Glutamatergic neuron (in vitro differentiated cells): ENCODE data around the gene FOXE3. TPM values are rescaled to one million over a fixed set of nuclear protein-coding genes. Genes with fewer than 3 reads are reported as not detected.
"Not testable (repeated sequence)": the region's sequence is repeated elsewhere in the genome, so short reads cannot be mapped to it uniquely, and the experiment has no call there.

Experiments used
- DNase-seq: peaks from one replicate; pipeline ENCODE4 v3.0.0; 2022
- H3K27ac Mint-ChIP-seq: one replicate; pipeline ENCODE4 v1.8.0; 2020; ENCODE audit warnings: mild to moderate bottlenecking, mixed read lengths, inconsistent platforms; ENCODE audit not compliant: unreplicated experiment
- H3K27me3 Mint-ChIP-seq: one replicate; pipeline ENCODE4 v1.8.0; 2020; ENCODE audit warnings: mild to moderate bottlenecking, moderate library complexity, mixed read lengths, inconsistent platforms; ENCODE audit not compliant: unreplicated experiment
- H3K36me3 Mint-ChIP-seq: one replicate; pipeline ENCODE4 v1.8.0; 2020; ENCODE audit warnings: mild to moderate bottlenecking, mixed read lengths, inconsistent platforms; ENCODE audit not compliant: unreplicated experiment
- H3K4me1 Mint-ChIP-seq: one replicate; pipeline ENCODE4 v1.8.0; 2020; ENCODE audit warnings: mild to moderate bottlenecking, low read depth, mixed read lengths, inconsistent platforms; ENCODE audit not compliant: unreplicated experiment
- H3K4me3 Mint-ChIP-seq: one replicate; pipeline ENCODE4 v1.8.0; 2020; ENCODE audit warnings: mild to moderate bottlenecking, mixed read lengths, inconsistent platforms; ENCODE audit not compliant: unreplicated experiment
- H3K9me3 Mint-ChIP-seq: one replicate; pipeline ENCODE4 v1.8.0; 2020; ENCODE audit warnings: mild to moderate bottlenecking, moderate library complexity, mixed read lengths, inconsistent platforms; ENCODE audit not compliant: unreplicated experiment
- total RNA-seq: library from RNA; stranded (reverse); fragmentation: NEBNext Ultra II Directional; extraction: Animal tissue kit (Norgen Biotek cat#: 25700); gene quantifications from one replicate; pipeline ENCODE4 v1.2.1, GENCODE V29; 2021; ENCODE audit not compliant: unreplicated experiment
- TF ChIP-seq, protein P1 (sequence below): fragments of 200-600 bp; sonication (generic); IDR thresholded peaks from one replicate; pipeline ENCODE4 v1.5.0; 2021; ENCODE audit not compliant: partially characterized antibody, unreplicated experiment

Gene FOXE3
- total RNA-seq, 1 donor from 2014 or later, result not detected

DNA sequence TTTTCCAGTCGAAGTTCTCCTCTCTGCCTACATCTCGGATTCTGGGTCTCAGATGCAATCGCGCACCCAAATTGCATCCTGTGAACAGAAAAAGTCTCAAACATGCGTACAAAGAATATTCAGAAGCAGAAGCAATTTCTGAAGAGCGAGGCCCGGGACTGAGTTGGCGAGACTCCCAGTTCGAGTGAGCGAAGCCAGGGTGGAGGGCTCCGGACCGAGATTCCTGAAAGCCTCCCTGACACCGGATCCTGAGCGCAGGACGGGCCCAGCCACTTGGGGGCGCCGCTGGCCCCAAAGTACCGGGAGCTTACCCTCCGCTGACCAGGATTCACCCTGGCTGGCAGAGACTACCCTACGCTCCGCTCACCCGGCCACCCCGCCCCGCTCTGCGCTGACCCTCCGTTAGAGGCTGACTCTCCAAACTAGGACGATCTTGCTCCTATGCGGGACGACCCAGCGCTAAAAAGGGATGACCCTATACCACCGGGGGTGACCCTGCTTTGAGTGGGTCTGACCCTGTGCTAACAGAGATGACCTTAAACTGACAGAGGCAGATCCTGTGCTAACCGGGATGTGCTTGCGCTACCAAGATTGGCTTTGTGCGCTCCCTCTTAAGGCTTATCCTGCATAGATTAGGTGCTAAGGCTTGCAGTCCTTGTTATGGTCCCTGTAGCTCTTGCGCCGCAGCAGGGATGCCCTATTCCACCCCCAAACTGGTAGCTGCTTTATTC lies 33.9 kb downstream of the FOXE3 start:
- Mint-ChIP-seq H3K9me3 (peaks cover 7% of the 10 kb centered on the region), H3K36me3 (no peaks in the 10 kb centered on the region), H3K27me3 (peaks cover 40% of the 10 kb centered on the region), H3K27ac (no peak overlapping the region), H3K4me3 (no peak overlapping the region), H3K4me1 (peaks cover 3% of the 10 kb centered on the region)
- TF ChIP-seq, protein P1, sequence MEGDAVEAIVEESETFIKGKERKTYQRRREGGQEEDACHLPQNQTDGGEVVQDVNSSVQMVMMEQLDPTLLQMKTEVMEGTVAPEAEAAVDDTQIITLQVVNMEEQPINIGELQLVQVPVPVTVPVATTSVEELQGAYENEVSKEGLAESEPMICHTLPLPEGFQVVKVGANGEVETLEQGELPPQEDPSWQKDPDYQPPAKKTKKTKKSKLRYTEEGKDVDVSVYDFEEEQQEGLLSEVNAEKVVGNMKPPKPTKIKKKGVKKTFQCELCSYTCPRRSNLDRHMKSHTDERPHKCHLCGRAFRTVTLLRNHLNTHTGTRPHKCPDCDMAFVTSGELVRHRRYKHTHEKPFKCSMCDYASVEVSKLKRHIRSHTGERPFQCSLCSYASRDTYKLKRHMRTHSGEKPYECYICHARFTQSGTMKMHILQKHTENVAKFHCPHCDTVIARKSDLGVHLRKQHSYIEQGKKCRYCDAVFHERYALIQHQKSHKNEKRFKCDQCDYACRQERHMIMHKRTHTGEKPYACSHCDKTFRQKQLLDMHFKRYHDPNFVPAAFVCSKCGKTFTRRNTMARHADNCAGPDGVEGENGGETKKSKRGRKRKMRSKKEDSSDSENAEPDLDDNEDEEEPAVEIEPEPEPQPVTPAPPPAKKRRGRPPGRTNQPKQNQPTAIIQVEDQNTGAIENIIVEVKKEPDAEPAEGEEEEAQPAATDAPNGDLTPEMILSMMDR, result peak; percentile 44
- DNase-seq, result peak; percentile 62

DNA sequence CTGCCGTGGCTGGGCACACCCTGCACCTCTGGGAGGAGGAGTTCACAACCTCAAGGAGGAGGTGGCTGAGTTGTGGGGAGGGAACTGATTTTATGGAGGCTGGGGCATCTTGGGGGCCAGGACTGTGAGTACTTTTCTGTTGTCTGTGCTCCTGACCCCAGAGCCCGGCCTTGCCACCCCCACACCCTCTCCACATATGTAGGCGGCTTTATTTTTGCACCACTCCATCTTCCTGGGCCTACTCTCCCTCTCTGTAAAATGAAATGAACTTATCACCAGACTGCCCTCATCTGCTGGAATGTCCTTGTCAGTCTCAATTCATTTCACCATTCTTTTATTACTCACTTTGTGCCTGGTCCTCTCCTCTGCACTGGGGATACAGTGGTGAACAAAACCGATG lies 34.5 kb downstream of the FOXE3 start:
- Mint-ChIP-seq H3K36me3 (no peaks in the 10 kb centered on the region), H3K27me3 (peaks cover 35% of the 10 kb centered on the region), H3K4me1 (no peaks in the 10 kb centered on the region), H3K9me3 (peaks cover 5% of the 10 kb centered on the region), H3K27ac (no peak overlapping the region), H3K4me3 (no peak overlapping the region)
- TF ChIP-seq, protein P1, result no peak
- DNase-seq, result no peak

DNA sequence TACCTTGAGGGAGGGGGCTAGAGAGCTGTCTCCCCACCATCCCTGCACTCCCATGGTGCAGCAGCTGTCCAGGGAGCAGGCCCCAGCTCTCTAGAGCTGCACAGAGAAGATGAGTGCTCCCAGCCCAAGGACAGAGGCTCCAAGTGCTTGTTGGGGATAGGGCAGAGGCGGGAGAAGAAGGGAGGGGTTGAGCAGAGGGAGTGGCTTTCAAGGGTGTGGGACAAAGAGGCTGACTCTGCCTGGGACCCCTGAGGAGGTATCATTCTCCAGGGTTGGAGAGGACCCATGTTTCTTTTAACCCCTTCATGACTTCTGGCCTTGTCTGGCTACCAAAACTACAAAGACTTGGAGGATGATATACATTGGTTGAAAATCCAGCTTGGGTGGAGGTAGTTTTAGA lies 36.3 kb downstream of the FOXE3 start:
- Mint-ChIP-seq H3K27ac (no peak overlapping the region), H3K27me3 (peaks cover 22% of the 10 kb centered on the region), H3K4me1 (no peaks in the 10 kb centered on the region), H3K4me3 (no peak overlapping the region), H3K36me3 (no peaks in the 10 kb centered on the region), H3K9me3 (no peaks in the 10 kb centered on the region)
- DNase-seq, result no peak
- TF ChIP-seq, protein P1, result no peak

DNA sequence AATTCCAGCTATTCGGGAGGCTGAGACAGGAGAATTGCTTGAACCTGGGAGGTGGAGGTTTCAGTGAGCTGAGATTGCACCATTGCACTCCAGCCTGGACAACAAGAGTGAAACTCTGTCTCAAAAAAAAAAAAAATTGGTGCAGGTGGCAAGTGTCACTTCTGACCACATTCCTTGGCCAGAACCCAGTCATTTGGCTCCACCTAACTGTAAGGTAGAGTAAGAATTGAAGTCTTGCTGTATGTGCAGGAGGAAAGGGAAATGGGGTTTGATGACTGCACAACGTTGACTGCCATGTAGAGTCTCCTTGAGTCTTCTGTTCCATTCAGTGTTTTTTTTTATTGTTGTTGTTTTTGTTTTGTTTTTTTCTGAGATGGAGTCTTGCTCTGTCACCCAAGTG lies 37.8 kb downstream of the FOXE3 start:
- not testable (repeated sequence) for H3K4me1 Mint-ChIP-seq, DNase-seq, H3K36me3 Mint-ChIP-seq, H3K27ac Mint-ChIP-seq, H3K9me3 Mint-ChIP-seq, H3K4me3 Mint-ChIP-seq
- peaks cover 12% of the 10 kb centered on the region for H3K27me3 Mint-ChIP-seq

DNA sequence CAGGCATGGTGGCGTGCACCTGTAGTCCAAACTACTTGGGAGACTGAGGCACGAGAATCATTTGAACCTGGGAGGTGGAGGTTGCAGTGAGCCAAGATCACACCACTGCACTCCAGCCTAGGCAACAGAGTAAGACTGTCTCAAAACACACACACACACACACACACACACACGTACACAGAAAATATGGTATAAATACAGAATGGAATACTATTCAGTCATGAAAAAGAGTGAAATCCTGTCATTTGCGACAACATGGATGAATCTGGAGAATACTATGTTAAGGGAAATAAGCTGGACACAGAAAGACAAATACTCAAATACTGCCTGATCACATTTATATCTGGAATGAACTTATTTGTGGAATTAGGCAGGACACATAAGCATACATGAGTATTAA lies 40.2 kb downstream of the FOXE3 start:
- H3K4me1 Mint-ChIP-seq, result no peaks in the 10 kb centered on the region
- no peak overlapping the region for H3K27ac Mint-ChIP-seq
- no peaks in the 10 kb centered on the region for H3K9me3 Mint-ChIP-seq
- no peak for DNase-seq
- no peaks in the 10 kb centered on the region for H3K36me3 Mint-ChIP-seq
- no peak overlapping the region for H3K4me3 Mint-ChIP-seq
- TF ChIP-seq, protein P1, result no peak
- H3K27me3 Mint-ChIP-seq, result peaks cover 8% of the 10 kb centered on the region

DNA sequence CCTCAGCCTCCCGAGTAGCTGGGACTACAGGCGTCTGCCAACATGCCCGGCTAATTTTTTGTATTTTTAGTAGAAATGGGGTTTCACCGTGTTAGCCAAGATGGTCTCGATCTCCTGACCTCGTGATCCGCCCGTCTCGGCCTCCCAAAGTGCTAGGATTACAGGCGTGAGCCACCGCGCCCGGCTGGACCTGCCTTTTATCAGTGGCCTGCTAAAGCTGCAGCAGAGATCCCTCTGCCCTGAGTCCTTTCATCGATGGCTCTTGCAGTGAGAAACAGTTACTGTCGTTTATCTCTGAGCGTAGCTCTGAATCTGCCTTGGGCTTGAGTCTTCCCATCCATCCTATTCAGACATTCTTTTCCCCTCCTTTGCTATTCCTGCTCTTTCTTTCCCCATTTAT lies 41.5 kb downstream of the FOXE3 start:
- not testable (repeated sequence) for H3K4me1 Mint-ChIP-seq, H3K27ac Mint-ChIP-seq, H3K36me3 Mint-ChIP-seq, DNase-seq, H3K4me3 Mint-ChIP-seq, H3K27me3 Mint-ChIP-seq, H3K9me3 Mint-ChIP-seq
